WI38 (cell line): ENCODE results near the gene PRR29.

Source experiments
- H3K4me3 ChIP-seq: 2 replicates; pipeline ENCODE4 v1.5.1; 2011; ENCODE audit warnings: low read depth, mild to moderate bottlenecking, control low read depth, low read length
- TF ChIP-seq, protein P1 (sequence below): IDR thresholded peaks from 2 replicates; pipeline ENCODE4 v1.5.1; 2012; ENCODE audit warnings: low read depth, mild to moderate bottlenecking, control low read depth, low read length

The PRR29 gene

GRCh38 chr17:63985387-63986140 is 12.6 kb upstream of the PRR29 start:
- TF ChIP-seq, protein P1, sequence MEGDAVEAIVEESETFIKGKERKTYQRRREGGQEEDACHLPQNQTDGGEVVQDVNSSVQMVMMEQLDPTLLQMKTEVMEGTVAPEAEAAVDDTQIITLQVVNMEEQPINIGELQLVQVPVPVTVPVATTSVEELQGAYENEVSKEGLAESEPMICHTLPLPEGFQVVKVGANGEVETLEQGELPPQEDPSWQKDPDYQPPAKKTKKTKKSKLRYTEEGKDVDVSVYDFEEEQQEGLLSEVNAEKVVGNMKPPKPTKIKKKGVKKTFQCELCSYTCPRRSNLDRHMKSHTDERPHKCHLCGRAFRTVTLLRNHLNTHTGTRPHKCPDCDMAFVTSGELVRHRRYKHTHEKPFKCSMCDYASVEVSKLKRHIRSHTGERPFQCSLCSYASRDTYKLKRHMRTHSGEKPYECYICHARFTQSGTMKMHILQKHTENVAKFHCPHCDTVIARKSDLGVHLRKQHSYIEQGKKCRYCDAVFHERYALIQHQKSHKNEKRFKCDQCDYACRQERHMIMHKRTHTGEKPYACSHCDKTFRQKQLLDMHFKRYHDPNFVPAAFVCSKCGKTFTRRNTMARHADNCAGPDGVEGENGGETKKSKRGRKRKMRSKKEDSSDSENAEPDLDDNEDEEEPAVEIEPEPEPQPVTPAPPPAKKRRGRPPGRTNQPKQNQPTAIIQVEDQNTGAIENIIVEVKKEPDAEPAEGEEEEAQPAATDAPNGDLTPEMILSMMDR: no peak
- no peak overlapping the region for H3K4me3 ChIP-seq

DNA sequence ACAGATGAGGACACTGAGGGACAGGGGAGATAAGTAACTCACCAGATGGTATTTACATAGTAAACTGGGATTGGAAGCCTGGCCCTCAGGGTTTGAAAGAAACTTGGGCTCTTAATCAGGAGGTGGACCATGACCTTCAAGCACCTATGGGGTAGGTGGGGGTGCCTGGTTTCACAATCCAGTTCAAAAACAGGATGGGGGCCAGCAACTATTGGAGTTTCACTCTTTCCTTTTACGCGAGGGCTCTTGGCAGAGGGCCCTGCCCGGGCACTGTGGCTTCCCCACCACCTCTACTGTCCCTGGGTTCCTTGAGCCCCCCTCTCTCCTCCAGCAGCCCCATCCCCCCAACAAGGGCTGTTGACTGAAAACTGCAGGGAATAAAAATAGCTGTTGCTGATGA is 11.3 kb upstream of the PRR29 start:
- TF ChIP-seq, protein P1: no peak
- H3K4me3 ChIP-seq: no peak overlapping the region

DNA sequence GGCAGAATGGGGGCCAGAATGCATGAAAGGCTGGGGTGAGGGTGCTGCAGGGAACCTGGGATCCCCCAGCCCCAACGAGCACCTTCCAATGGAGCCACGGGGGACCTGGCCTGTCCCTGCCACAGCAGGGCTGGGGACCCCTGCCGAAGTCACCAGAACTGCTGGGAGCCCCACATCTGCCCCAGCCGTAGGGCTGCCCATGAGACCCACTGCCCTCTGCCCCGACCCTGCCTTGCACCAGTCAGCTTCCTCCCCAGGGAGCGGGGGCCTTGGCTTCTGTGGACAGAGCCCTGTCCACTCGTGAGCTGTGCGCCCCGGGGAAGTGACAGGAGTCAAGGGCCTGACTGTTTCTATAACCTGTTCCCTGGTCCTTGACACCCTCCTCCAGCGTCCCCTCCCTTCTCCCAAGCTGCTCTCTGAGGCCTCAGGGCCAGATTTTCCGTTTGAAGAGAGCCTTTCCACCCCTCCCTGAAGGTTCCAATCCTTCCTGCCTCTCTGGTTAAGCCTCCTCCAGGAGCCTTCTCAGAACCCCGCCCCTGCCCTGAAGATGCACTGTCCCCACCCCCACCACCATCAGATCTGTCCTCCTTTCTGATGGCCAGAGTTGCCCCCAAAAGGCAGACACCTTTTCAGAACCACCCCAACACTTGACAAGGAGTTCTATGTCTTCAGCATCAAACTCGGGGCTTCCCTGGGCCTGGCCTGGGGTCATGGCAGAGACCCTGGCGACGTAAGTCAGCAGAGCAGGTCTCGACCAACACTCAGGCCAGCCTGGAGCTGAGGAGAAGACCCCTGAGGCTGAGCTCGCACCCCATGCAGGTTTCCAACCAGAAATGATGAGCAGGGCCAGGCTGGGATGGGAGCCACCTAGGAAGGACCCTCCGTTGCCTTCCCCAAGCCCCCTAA is 10.7 kb upstream of the PRR29 start:
- TF ChIP-seq, protein P1: no peak
- H3K4me3 ChIP-seq: no peak overlapping the region

GRCh38 chr17:63988127-63988478 is 10.0 kb upstream of the PRR29 start:
- H3K4me3 ChIP-seq: no peak overlapping the region
- TF ChIP-seq, protein P1: no peak

GRCh38 chr17:63988741-63989621 is 9.2 kb upstream of the PRR29 start:
- no peak overlapping the region for H3K4me3 ChIP-seq
- TF ChIP-seq, protein P1: no peak

DNA sequence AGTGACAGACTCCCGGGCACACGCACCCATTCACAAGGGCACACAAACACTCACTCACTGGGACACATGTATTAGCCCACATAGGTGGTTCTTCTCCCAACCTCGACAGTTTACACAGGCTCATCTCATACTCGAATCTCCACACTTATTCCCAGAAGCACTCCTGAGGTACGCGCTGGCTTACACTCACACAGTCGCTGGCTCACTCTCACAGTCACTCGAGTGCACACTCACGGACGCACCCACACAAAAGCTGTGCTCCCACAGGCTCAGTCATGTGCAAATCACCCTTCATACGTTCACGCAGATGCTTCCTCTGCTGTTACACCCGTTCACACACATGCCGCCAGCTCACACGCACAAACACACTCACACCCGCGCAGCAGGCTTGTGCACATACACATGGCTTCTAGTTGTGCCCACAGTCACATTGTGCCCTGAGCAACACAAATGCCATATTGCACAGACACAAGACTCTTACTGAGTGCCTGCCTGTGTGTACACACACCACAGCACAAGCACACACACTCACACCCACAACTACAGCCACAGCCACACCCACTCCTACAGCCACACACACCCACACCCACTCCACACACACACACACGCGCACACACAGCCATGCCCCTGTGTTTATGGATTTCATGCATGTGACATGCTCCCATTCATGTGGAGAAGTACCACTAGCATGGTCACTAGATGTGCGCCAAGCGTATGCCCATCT is 8.4 kb upstream of the PRR29 start:
- no peak overlapping the region for H3K4me3 ChIP-seq
- TF ChIP-seq, protein P1: no peak
